K562 (cell line): ENCODE results near the gene ISYNA1. TPM values are rescaled to one million over a fixed set of nuclear protein-coding genes. Genes with fewer than 3 reads are reported as not detected.

Experiments used
- ADNP ChIP-seq: fragments of 200-800 bp; sonication (Bioruptor generic); IDR thresholded peaks from 2 replicates; pipeline ENCODE4 v1.6.1; 2016; ENCODE audit warnings: missing genetic modification characterization, missing compliant biosample characterization
- ATF7 ChIP-seq: fragments of 450-650 bp; IDR thresholded peaks from 2 replicates; pipeline ENCODE4 v1.7.1; 2014; ENCODE audit warnings: mild to moderate bottlenecking, moderate library complexity
- EP300 ChIP-seq: IDR thresholded peaks from 2 replicates; pipeline ENCODE4 v1.6.1; 2012; ENCODE audit warnings: low read length, improper control_type of control experiment
- FOXA1 ChIP-seq: fragments of 450-650 bp; IDR thresholded peaks from 2 replicates; pipeline ENCODE4 v1.6.1; 2016; ENCODE audit warnings: mild to moderate bottlenecking, borderline replicate concordance
- GATAD2B ChIP-seq: fragments of 450-650 bp; IDR thresholded peaks from 2 replicates; pipeline ENCODE4 v1.6.1; 2017; ENCODE audit warnings: mild to moderate bottlenecking, borderline replicate concordance
- HDAC1 ChIP-seq, 2 experiments: fragments of 450-650 bp; IDR thresholded peaks; 2 replicates each; pipeline ENCODE4 v1.6.1; 2016 to 2017; ENCODE audit warnings: inconsistent platforms in 1 of 2, mild to moderate bottlenecking in 1 of 2, moderate library complexity in 1 of 2
- HDAC8 ChIP-seq: fragments of 450-650 bp; IDR thresholded peaks from 2 replicates; pipeline ENCODE4 v1.6.1; 2016; ENCODE audit warnings: mild to moderate bottlenecking, missing genetic modification characterization, moderate library complexity, missing compliant biosample characterization
- MAZ ChIP-seq, 2 experiments: fragments of 450-650 bp in 1 of 2; sonication (generic) in 1 of 2; formaldehyde crosslinking; IDR thresholded peaks in 1 of 2; conservative IDR thresholded peaks in 1 of 2; 2 replicates each; pipeline versions ENCODE4 v1.4.0 to v1.5.0; 2020; ENCODE audit warnings: mild to moderate bottlenecking in 1 of 2, missing genetic modification reagents in 1 of 2
- MTA3 ChIP-seq: fragments of 450-650 bp; formaldehyde crosslinking; IDR thresholded peaks from 2 replicates; pipeline ENCODE4 v1.6.1; 2017; ENCODE audit warnings: mild to moderate bottlenecking, borderline replicate concordance
- PCBP1 ChIP-seq: fragments of 200-400 bp; formaldehyde crosslinking; IDR thresholded peaks from 2 replicates; pipeline ENCODE4 v1.6.1; 2018; ENCODE audit warnings: mild to moderate bottlenecking, low read depth, low read length; ENCODE audit not compliant: poor library complexity, severe bottlenecking
- PCBP2 ChIP-seq: fragments of 200-400 bp; formaldehyde crosslinking; IDR thresholded peaks from 2 replicates; pipeline ENCODE4 v1.6.1; 2018; ENCODE audit warnings: low read length, low read depth, mild to moderate bottlenecking, moderate library complexity; ENCODE audit not compliant: poor library complexity, severe bottlenecking
- RBBP5 ChIP-seq: fragments of 200-600 bp; sonication (generic); IDR thresholded peaks from 2 replicates; pipeline ENCODE4 v1.6.1; 2012; ENCODE audit warnings: borderline replicate concordance, mild to moderate bottlenecking, low read length, control low read depth, inconsistent platforms; ENCODE audit not compliant: insufficient read depth, poor library complexity, severe bottlenecking
- RBM34 ChIP-seq: fragments of 200-400 bp; formaldehyde crosslinking; IDR thresholded peaks from 2 replicates; pipeline ENCODE4 v1.6.1; 2018; ENCODE audit warnings: low read length, borderline replicate concordance; ENCODE audit not compliant: insufficient read depth
- RBM39 ChIP-seq: fragments of 200-400 bp; formaldehyde crosslinking; optimal IDR thresholded peaks from 2 replicates; pipeline ENCODE3; 2018; ENCODE audit warnings: low read depth, low read length
- TBL1XR1 ChIP-seq, 2 experiments: IDR thresholded peaks; 2 replicates each; pipeline ENCODE4 v1.6.1; 2012; ENCODE audit warnings: improper control_type of control experiment in 2 of 2, low read length in 2 of 2, mild to moderate bottlenecking in 1 of 2
- U2AF1 ChIP-seq: fragments of 200-400 bp; formaldehyde crosslinking; optimal IDR thresholded peaks from 2 replicates; pipeline ENCODE3; 2017; ENCODE audit warnings: mild to moderate bottlenecking, low read depth, low read length, moderate library complexity
- USF1 ChIP-seq: sonication (generic); formaldehyde crosslinking; IDR thresholded peaks from 2 replicates; pipeline ENCODE4 v1.9.0; 2022; ENCODE audit warnings: mild to moderate bottlenecking, missing genetic modification reagents
- ZC3H4 ChIP-seq: sonication (generic); formaldehyde crosslinking; IDR thresholded peaks from 2 replicates; pipeline ENCODE4 v1.9.0; 2021; ENCODE audit warnings: missing genetic modification reagents, borderline replicate concordance
- ZNF197 ChIP-seq: fragments of 200-800 bp; sonication (Bioruptor generic); IDR thresholded peaks from 2 replicates; pipeline ENCODE4 v1.6.1; 2016; ENCODE audit warnings: low read depth, missing genetic modification characterization, missing compliant biosample characterization
- ZNF224 ChIP-seq: sonication (generic); formaldehyde crosslinking; IDR thresholded peaks from 2 replicates; pipeline ENCODE4 v1.8.0; 2022; ENCODE audit warnings: mild to moderate bottlenecking, missing genetic modification reagents
- ZNF431 ChIP-seq: sonication (generic); formaldehyde crosslinking; IDR thresholded peaks from 2 replicates; pipeline ENCODE4 v1.8.0; 2022; ENCODE audit warnings: mild to moderate bottlenecking, missing genetic modification reagents
- ZNF518B ChIP-seq: fragments of 250-450 bp; sonication (Bioruptor Pico); IDR thresholded peaks from 2 replicates; pipeline ENCODE4 v1.5.0; 2021; ENCODE audit warnings: mild to moderate bottlenecking, moderate library complexity
- ZNF584 ChIP-seq: fragments of 200-800 bp; sonication (Bioruptor generic); IDR thresholded peaks from 2 replicates; pipeline ENCODE4 v1.6.1; 2016; ENCODE audit warnings: low read depth, mild to moderate bottlenecking, missing genetic modification characterization, missing compliant biosample characterization
- ZNF644 ChIP-seq: fragments of 200-800 bp; sonication (Bioruptor generic); IDR thresholded peaks from 2 replicates; pipeline ENCODE4 v1.6.1; 2016; ENCODE audit warnings: low read depth, missing genetic modification characterization, missing compliant biosample characterization
- ZNF778 ChIP-seq: fragments of 450-650 bp; formaldehyde crosslinking; IDR thresholded peaks from 2 replicates; pipeline ENCODE4 v1.4.0; 2020; ENCODE audit warnings: mild to moderate bottlenecking, moderate library complexity
- polyA plus RNA-seq, 8 experiments: library from polyadenylated mRNA; depleted of rRNA in 4 of 8; stranded (reverse) in 5 of 8; unstranded in 3 of 8; fragments of >200 nt; fragmentation: Nextera tagmentation in 2 of 8; fragmentation: Illumina TruSeq in 1 of 8; extraction: Ambion mirVana in 2 of 8; extraction: Trizol in 1 of 8; gene quantifications; 2 replicates each; pipeline versions ENCODE4 v1.2.1 to v1.2.3, GENCODE V29; 2011 to 2014; ENCODE audit warnings: inconsistent platforms in 1 of 8, missing spikeins in 1 of 8
- total RNA-seq, 7 experiments: library from RNA; depleted of rRNA in 6 of 7; stranded (reverse); fragments of >200 nt in 6 of 7; fragmentation: Illumina TruSeq in 2 of 7; extraction: Trizol in 2 of 7; gene quantifications; 2 replicates each; pipeline versions ENCODE4 v1.2.1 to v1.2.3, GENCODE V29; 2011 to 2021; ENCODE audit warnings: low replicate concordance in 1 of 7

The ISYNA1 gene
- total and polyA plus RNA-seq, 9 of the 15 experiments (the other 6 are each of a cell fraction or from before 2014, with no cell fraction given): 21.8 to 460 (median 93.2) TPM

DNA sequence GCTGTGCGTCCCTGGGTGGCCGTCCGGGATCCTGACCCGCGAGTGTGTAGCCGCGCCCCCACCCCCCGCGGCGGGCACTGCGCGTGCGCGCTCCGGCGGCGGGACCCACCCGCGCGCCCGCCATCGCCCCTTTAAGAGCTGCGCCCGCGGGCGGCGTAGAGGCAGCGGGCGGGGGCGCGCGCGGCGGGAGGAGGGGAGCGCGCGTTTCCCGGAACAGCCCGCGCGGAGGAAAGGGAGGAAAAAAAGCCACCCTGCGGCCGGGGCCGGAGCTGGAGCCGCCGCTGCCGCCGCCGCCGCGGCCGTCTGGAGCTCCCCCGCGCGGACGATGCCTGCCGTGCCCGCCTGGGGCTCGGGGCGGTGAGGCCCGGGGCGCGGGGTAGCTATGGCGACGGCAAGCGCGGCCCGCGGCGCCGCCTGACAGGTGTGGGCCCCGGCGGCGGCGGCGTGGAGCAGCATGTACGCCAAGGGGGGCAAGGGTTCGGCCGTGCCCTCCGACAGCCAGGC, 18.7 kb downstream of the ISYNA1 start, which contains the start of gene SSBP4 (continued):
- TF ChIP-seq ZNF778 (no peak), USF1 (CRISPR knock-in tag) (no peak; the same call in 1 of the 2 replicates), PCBP2 (no peak), ADNP (tag) (no peak), ZNF518B (CRISPR knock-in tag) (no peak), ZNF644 (tag) (peak; percentile 75), ZNF197 (CRISPR knock-in tag) (peak; percentile 69; the same call in 1 of the 2 replicates), FOXA1 (no peak), ZNF431 (CRISPR knock-in tag) (peak; percentile 84), HDAC8 (tag) (0 out of 2 replicates have a peak, but pooled peaks have one; percentile 50), TBL1XR1 (IDR thresholded peaks at IDR 0.05; ENCODE audit: low read length in 2 of 2) (peak in 1 of 2 experiments; percentile 49; a peak in 1 of 4 replicates), U2AF1 (no peak), ATF7 (peak; percentile 58; the same call in 1 of the 2 replicates), RBBP5 (peak; percentile 28), HDAC1 (IDR thresholded peaks at IDR 0.05) (no peak), ZC3H4 (CRISPR knock-in tag) (no peak), PCBP1 (peak; percentile 5), MAZ (CRISPR knock-in tag; conservative IDR thresholded peaks at IDR 0.05 in 1 of 2, IDR thresholded peaks at IDR 0.05 in 1 of 2) (peak; percentile 86 to 95), RBM39 (no peak), ZNF224 (peak; percentile 12; the same call in 1 of the 2 replicates), EP300 (peak; percentile 63), GATAD2B (peak; percentile 90), RBM34 (no peak), MTA3 (no peak), ZNF584 (CRISPR knock-in tag) (peak; percentile 59; the same call in 1 of the 2 replicates)
